GM21576 (cell line): Measurements from ENCODE around the gene UBASH3B.

Experiments
- ATAC-seq: cut with Tn5 transposase; IDR thresholded peaks from one replicate; pipeline ENCODE4 v1.9.1; 2021; ENCODE audit warnings: mild to moderate bottlenecking, moderate library complexity; ENCODE audit not compliant: unreplicated experiment

Gene UBASH3B

GRCh38 chr11:122749005-122749687 is 93.6 kb downstream of the UBASH3B start:
- peak; percentile 85 for ATAC-seq

- no peak for ATAC-seq
Measured at GRCh38 chr11:122750049-122750448, 94.5 kb downstream of the UBASH3B start.

GRCh38 chr11:122751292-122752070 is 96.0 kb downstream of the UBASH3B start:
- ATAC-seq: no peak

- no peak for ATAC-seq
Measured at GRCh38 chr11:122754028-122754427, 98.5 kb downstream of the UBASH3B start.

GRCh38 chr11:122754553-122755322 is 99.2 kb downstream of the UBASH3B start:
- ATAC-seq: no peak

DNA sequence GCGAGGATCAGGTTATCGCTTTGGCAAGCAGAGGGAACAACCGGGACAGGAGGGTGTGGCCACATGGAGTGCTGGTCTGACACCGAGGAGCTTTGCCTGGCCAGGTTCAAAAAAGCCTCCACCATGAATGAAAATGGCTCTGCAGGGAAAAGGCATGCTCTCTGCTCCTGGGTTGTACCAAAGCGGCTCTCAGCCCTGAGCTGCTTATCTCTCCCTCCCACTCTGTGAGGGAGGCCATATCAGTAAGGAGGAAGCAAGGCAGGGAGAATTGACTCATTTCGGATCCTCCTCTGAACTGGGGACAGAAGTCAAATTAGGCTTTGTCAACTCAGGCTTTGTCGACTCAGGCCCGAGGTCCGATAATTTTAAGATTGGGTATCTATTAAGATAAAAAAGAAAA is 99.9 kb downstream of the UBASH3B start:
- no peak for ATAC-seq

- no peak for ATAC-seq
Measured at GRCh38 chr11:122755941-122756340, 100.4 kb downstream of the UBASH3B start.

DNA sequence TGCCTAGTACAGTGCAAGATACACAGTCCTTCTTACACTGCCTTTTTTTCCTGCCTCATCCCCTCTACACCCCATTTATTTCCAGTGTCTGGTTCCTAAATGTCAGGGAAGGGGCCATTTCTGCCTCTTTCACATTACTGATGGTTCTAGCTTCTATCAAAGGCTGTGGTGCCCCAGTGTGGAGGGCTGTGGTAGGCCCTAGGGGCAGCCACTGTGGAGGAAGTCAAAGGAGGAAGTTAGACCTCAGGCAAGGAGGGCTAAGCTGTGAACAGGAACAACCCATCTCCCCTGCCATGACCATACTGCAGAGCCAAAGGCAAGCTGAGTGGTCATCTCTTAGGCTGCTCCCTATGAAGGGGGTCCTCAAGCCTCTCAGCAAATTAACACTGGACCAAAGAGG is 100.9 kb downstream of the UBASH3B start:
- ATAC-seq: peak; percentile 90

DNA sequence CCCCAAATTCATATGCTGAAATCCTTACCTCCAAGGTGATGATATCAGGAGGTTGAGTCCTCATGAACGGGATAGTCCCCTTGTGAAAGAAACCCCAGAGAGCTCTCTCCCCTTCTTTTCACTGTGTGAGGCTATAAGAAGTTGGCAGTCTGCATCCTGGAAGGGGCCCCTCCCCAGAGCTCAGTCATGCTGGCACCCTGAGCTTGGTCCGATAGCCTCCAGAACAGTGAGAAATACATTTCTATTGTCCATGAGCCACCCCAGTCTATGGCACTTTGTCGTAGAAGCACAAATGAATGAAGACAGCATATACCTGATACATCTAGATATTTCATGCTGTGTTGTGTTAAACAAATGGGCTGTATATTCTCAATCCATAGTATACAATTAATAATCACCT is 101.7 kb downstream of the UBASH3B start:
- ATAC-seq: no peak

DNA sequence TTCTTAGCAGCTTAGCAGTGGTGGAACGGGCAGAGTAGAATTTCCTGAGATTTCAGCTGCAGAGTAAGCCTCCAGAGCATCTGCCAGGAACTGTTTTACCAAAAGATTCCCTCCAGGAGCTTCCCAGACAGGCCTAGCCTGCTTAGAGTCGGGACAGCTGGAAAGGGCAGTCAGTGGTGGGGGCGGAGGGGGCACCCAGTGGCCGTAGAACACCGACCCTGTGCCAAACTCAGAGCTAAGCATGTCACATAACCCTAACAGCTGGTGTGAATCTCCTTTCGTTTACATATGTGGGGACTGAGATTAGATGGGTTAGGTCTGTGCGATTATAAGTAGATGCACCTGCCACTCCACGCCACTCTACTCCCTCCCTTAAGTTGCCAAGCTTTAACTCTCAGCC is 102.8 kb downstream of the UBASH3B start:
- no peak for ATAC-seq

DNA sequence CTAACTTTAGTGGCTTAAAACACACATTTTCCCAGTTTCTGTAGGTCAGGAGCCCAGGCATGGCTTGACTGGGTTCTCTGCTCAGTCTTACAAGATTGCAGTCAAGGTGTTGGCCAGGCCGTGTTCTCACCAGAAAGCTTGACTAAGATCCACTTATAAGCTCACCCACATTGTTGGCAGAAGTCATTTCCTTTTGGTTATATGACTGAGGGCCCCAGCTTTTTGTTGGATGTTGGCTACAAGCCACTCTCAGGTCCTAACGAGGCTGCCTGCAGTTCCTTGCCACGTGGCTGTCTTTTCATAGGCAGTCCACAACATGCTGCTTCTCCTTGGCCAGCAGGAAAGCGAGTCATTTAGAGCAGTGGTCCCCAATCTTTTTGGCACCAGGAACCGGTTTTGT is 103.5 kb downstream of the UBASH3B start:
- ATAC-seq: no peak

- ATAC-seq: no peak
Measured at GRCh38 chr11:122763108-122763507, 107.6 kb downstream of the UBASH3B start.

GRCh38 chr11:122764371-122765090 is 109.0 kb downstream of the UBASH3B start:
- no peak for ATAC-seq

- ATAC-seq: no peak
Measured at GRCh38 chr11:122765487-122766131, 110.1 kb downstream of the UBASH3B start.

- ATAC-seq: no peak
Measured at GRCh38 chr11:122769126-122769780, 113.7 kb downstream of the UBASH3B start.

DNA sequence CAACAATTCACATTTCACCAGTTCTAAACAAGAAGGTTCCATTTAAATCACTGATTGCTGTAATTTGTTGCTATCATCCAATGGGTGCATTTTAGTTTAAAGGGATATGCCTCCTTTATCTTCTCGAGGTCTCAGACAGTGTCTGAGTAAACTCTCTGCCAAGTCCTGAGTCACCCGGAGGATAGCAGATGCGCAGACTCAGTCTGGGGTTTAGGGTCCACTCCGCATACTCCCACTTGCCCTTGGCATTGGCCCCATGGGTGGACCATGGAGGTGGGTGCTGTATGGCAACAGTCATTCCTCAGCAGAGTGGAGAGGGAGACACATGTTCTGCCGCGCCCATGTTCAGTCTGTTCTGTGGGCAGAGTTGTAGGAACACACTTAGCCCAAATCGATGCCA is 117.4 kb downstream of the UBASH3B start:
- no peak for ATAC-seq

DNA sequence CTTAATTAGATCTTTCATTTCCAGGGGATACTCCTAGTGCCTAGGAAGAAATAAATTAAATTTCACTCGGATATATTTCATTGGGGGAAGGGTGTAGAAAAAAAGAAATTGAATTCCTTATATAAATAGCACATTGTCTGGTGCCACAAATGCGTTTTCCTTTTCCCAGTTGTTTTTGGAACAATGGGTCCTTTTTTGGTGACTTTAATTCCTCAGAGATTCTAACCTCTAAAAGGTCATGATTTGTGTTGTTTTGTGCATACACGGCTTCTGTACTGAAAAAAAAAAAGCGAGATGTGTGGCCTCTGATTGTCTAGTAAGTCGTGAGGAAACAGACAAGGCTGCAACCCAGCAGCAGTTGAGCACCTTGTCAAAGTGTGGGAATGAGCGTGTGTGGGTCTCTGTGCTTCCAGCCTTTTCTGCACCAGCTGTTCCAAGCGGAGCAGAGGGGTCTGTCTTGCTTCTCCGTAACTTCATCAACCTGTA is 118.3 kb downstream of the UBASH3B start:
- no peak for ATAC-seq

DNA sequence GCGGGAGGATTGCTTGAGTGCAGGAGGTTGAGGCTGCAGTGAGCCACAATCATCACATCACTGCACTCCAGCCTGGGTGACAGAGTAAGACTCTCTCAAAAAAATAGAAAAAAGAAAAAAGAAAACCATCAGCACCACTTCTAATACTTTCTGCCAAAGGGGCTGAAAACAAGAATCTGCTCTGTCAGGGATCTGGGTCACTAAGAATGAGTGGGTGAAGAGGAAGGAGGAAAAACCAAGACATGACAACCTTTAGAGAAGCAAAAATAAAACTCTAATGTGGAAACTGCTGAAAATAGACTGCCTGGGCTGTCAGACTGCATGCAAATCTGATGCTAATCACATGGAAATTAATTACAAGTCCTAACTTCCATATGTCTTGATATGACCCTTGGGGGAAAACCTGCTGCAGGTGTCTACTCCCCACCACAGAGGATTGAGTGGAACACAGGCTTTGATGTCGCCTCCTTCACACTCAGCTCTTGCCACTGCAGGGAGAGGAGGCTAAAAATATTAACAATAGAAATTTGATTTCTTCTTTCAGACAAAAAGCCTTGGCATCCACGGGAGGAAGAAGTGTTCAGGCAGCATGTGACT is 120.3 kb downstream of the UBASH3B start:
- no peak for ATAC-seq

DNA sequence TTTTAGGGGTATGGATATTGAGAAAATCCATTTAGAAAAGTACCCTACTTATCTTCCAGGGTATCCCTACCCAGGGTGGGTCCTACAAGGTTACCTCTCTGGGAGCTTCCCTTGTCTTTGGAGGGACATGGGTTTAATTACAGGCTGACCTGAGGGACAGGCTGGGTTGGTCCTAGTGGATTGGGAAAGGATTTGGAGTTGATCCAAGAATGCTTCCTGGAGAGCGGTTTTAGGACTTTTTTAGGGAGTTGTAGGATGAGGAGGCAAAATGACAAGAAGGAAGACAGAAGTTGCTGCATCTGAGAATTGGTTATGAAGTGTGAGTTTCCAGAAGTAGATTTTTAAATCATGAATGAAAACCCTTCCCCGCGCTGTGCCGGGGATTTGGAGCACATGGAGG is 121.0 kb downstream of the UBASH3B start:
- ATAC-seq: no peak
